ENCODE measurements around the gene NAA16.

The NAA16 gene

GRCh38 chr13:41302743-41303142 lies 8.3 kb upstream of the NAA16 start:
- no peak for DNase-seq (ENCODE audit: low read depth in 2 of 3, low spot score in 2 of 3)

GRCh38 chr13:41304551-41304950 lies 6.5 kb upstream of the NAA16 start:
- DNase-seq (ENCODE audit: low read depth in 2 of 3, low spot score in 2 of 3): no peak

- no peak for DNase-seq (ENCODE audit: low read depth in 2 of 3, low spot score in 2 of 3)
Observed at GRCh38 chr13:41306271-41307145, 4.6 kb upstream of the NAA16 start.

GRCh38 chr13:41307884-41308640 lies 3.0 kb upstream of the NAA16 start:
- no peak for DNase-seq (ENCODE audit: low read depth in 2 of 3, low spot score in 2 of 3)

GRCh38 chr13:41311406-41312175 lies 524 bp downstream of the NAA16 start:
- peak; percentile 24 to 40 (median 27) for DNase-seq (ENCODE audit: low read depth in 2 of 3, low spot score in 2 of 3)

GRCh38 chr13:41312176-41312500 lies 1.1 kb downstream of the NAA16 start:
- no peak for DNase-seq (ENCODE audit: low read depth in 2 of 3, low spot score in 2 of 3)

- DNase-seq (ENCODE audit: low read depth in 2 of 3, low spot score in 2 of 3): no peak
Observed at GRCh38 chr13:41313117-41313516, 2.0 kb downstream of the NAA16 start.

GRCh38 chr13:41313659-41314197 lies 2.7 kb downstream of the NAA16 start:
- no peak for DNase-seq (ENCODE audit: low read depth in 2 of 3, low spot score in 2 of 3)

- DNase-seq (ENCODE audit: low read depth in 2 of 3, low spot score in 2 of 3): no peak
Observed at GRCh38 chr13:41315443-41316047, 4.5 kb downstream of the NAA16 start.

GRCh38 chr13:41317243-41317642 lies 6.2 kb downstream of the NAA16 start:
- DNase-seq (ENCODE audit: low read depth in 2 of 3, low spot score in 2 of 3): no peak

- DNase-seq (ENCODE audit: low read depth in 2 of 3, low spot score in 2 of 3): no peak
Observed at GRCh38 chr13:41325752-41326151, 14.7 kb downstream of the NAA16 start.

- no peak for DNase-seq (ENCODE audit: low read depth in 2 of 3, low spot score in 2 of 3)
Observed at GRCh38 chr13:41326661-41327060, 15.6 kb downstream of the NAA16 start.

GRCh38 chr13:41327994-41328790 lies 17.1 kb downstream of the NAA16 start:
- DNase-seq (ENCODE audit: low read depth in 2 of 3, low spot score in 2 of 3): no peak

- DNase-seq (ENCODE audit: low read depth in 2 of 3, low spot score in 2 of 3): no peak
Observed at GRCh38 chr13:41332829-41333228, 21.8 kb downstream of the NAA16 start.

- no peak for DNase-seq (ENCODE audit: low read depth in 2 of 3, low spot score in 2 of 3)
Observed at GRCh38 chr13:41334810-41335209, 23.7 kb downstream of the NAA16 start.

- DNase-seq (ENCODE audit: low read depth in 2 of 3, low spot score in 2 of 3): no peak
Observed at GRCh38 chr13:41344358-41344757, 33.3 kb downstream of the NAA16 start.

GRCh38 chr13:41345165-41345913 lies 34.3 kb downstream of the NAA16 start:
- DNase-seq (ENCODE audit: low read depth in 2 of 3, low spot score in 2 of 3): no peak

- no peak for DNase-seq (ENCODE audit: low read depth in 2 of 3, low spot score in 2 of 3)
Observed at GRCh38 chr13:41345914-41346589, 35.0 kb downstream of the NAA16 start.

Measured in activated CD8-positive, alpha-beta memory T cell treated with anti-CD3 and anti-CD28 coated beads for 48 hours (primary cell).